Stimulated activated CD4-positive, alpha-beta T cell treated with anti-CD3 and anti-CD28 coated beads, Interleukin-4, amount 100 ng/mL, for 1 hour (primary cell): Measurements from ENCODE around the gene TECPR1.
A peak's percentile ranks its signal among the peaks of the same experiment; 100 is the strongest.

Experiments used
- DNase-seq: peaks from one replicate; pipeline ENCODE4 v3.0.0-alpha.2; 2020

Gene TECPR1

GRCh38 chr7:98209166-98209920 is 42.7 kb downstream of the TECPR1 start:
- DNase-seq = no peak

- DNase-seq = no peak
These were observed 45.3 kb downstream of the TECPR1 start for GRCh38 chr7:98206451-98207330.

- DNase-seq = no peak
These were observed 46.7 kb downstream of the TECPR1 start for GRCh38 chr7:98205162-98205845.

- DNase-seq = no peak
These were observed 47.4 kb downstream of the TECPR1 start for GRCh38 chr7:98204670-98205069.

GRCh38 chr7:98203964-98204605 is 47.9 kb downstream of the TECPR1 start:
- no peak for DNase-seq

GRCh38 chr7:98203261-98203963 is 48.6 kb downstream of the TECPR1 start:
- no peak for DNase-seq

GRCh38 chr7:98202367-98203195 is 49.5 kb downstream of the TECPR1 start:
- peak; percentile 53 for DNase-seq

GRCh38 chr7:98200364-98200763 is 51.7 kb downstream of the TECPR1 start:
- no peak for DNase-seq

- DNase-seq = no peak
These were observed 52.9 kb downstream of the TECPR1 start for GRCh38 chr7:98199131-98199530.

GRCh38 chr7:98196706-98197605 is 55.1 kb downstream of the TECPR1 start:
- no peak for DNase-seq

GRCh38 chr7:98194672-98195457 is 57.2 kb downstream of the TECPR1 start:
- DNase-seq = no peak

GRCh38 chr7:98194186-98194585 is 57.8 kb downstream of the TECPR1 start:
- no peak for DNase-seq

- DNase-seq = no peak
These were observed 58.4 kb downstream of the TECPR1 start for GRCh38 chr7:98193474-98194180.

- no peak for DNase-seq
These were observed 59.1 kb downstream of the TECPR1 start for GRCh38 chr7:98192781-98193457.

- no peak for DNase-seq
These were observed 60.2 kb downstream of the TECPR1 start for GRCh38 chr7:98191668-98192431.

GRCh38 chr7:98189559-98189958 is 62.5 kb downstream of the TECPR1 start:
- DNase-seq = no peak

GRCh38 chr7:98187138-98187502 is 64.9 kb downstream of the TECPR1 start:
- DNase-seq = no peak
